ENCODE data around the gene DERL3.

DNA sequence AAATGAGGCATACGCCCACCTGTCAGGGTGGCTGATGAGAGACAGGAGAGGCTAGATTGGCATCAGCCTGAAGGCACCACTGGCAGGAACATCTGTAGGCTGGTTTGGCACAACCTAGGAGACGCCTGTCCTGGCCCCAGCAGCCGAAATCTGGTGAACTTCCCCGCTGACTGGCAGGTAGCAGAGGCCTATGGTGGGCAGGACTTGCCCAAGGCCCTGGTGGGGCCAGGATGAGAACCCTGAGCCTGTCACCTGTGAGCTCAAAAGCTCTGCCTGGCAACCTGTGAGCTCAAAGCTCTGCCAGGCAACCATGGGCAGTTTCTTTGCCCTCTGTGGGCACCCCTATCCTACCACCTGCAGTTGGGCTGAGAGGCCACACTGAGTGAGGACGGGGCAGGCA is 2.5 kb downstream of the DERL3 start:
- TF ChIP-seq, protein P1, sequence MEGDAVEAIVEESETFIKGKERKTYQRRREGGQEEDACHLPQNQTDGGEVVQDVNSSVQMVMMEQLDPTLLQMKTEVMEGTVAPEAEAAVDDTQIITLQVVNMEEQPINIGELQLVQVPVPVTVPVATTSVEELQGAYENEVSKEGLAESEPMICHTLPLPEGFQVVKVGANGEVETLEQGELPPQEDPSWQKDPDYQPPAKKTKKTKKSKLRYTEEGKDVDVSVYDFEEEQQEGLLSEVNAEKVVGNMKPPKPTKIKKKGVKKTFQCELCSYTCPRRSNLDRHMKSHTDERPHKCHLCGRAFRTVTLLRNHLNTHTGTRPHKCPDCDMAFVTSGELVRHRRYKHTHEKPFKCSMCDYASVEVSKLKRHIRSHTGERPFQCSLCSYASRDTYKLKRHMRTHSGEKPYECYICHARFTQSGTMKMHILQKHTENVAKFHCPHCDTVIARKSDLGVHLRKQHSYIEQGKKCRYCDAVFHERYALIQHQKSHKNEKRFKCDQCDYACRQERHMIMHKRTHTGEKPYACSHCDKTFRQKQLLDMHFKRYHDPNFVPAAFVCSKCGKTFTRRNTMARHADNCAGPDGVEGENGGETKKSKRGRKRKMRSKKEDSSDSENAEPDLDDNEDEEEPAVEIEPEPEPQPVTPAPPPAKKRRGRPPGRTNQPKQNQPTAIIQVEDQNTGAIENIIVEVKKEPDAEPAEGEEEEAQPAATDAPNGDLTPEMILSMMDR (IDR thresholded peaks at IDR 0.05) = no peak
- no peak for TF ChIP-seq POLR2A (IDR thresholded peaks at IDR 0.05)
